Measurements from ENCODE around the gene NOVA2.

NOVA2 gene

DNA sequence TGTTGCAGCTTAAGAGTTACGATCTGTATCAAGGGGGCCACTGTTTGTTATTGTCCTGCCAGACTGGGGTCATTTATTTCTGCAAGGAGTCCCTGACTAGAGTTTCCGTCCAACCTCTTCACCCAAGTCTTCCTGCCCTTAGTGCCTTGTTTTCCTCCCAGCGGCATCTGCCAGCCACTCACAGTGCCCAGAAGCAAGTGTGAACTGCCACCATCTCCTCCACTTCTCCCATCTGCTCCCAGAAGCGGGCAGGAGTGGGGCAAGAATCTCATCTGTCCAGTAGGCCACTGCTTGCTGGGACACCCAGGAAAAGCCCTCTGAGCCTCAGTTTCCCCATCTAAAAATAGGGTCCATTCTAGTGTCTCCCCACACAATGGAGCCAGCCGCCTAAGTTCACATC, 4.0 kb downstream of the NOVA2 start:
- H3K27me3 ChIP-seq (ENCODE audit: control insufficient read depth, insufficient read depth, low read length): peaks cover 23% of the 10 kb centered on the region
- no peak overlapping the region for H3K9ac ChIP-seq (ENCODE audit: low read length)
- no peaks in the 10 kb centered on the region for H3K36me3 ChIP-seq (ENCODE audit: control insufficient read depth, insufficient read depth, low read length)
- H3K4me1 ChIP-seq (ENCODE audit: control insufficient read depth, insufficient read depth, low read length): no peaks in the 10 kb centered on the region
- H3K4me3 ChIP-seq (ENCODE audit: low read length): no peak overlapping the region
- H3K27ac ChIP-seq (ENCODE audit: low read depth, low read length): no peak overlapping the region

DNA sequence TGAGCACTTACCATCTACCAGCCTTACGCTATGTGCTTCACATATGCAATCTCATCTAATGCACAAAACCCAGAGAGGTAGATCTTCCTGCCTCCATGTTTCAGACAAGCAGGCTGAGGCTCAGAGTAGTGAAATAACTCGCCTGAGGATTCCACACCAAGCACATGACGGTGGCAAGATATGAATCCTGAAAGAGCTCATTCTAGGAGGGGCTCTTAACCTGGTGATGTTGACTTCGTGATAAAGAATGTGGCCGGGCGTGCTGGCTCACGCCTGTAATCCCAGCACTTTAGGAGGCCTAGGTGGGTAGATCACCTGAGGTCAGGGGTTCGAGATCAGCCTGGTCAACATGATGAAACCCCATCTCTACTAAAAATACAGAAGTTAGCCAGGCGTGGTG, 5.0 kb downstream of the NOVA2 start:
- Histone ChIP-seq H3K36me3 (ENCODE audit: control insufficient read depth, insufficient read depth, low read length) (no peaks in the 10 kb centered on the region), H3K4me1 (ENCODE audit: control insufficient read depth, insufficient read depth, low read length) (no peaks in the 10 kb centered on the region), H3K9ac (ENCODE audit: low read length) (no peak overlapping the region), H3K27me3 (ENCODE audit: control insufficient read depth, insufficient read depth, low read length) (peaks cover 17% of the 10 kb centered on the region), H3K27ac (ENCODE audit: low read depth, low read length) (no peak overlapping the region), H3K4me3 (ENCODE audit: low read length) (no peak overlapping the region)

- Histone ChIP-seq H3K27ac (ENCODE audit: low read depth, low read length) (no peak overlapping the region), H3K36me3 (ENCODE audit: control insufficient read depth, insufficient read depth, low read length) (no peaks in the 10 kb centered on the region), H3K9ac (ENCODE audit: low read length) (no peak overlapping the region), H3K4me1 (ENCODE audit: control insufficient read depth, insufficient read depth, low read length) (no peaks in the 10 kb centered on the region), H3K4me3 (ENCODE audit: low read length) (no peak overlapping the region), H3K27me3 (ENCODE audit: control insufficient read depth, insufficient read depth, low read length) (peaks cover 12% of the 10 kb centered on the region)
Measured at GRCh38 chr19:45967246-45967645, 6.4 kb downstream of the NOVA2 start.

- no peak overlapping the region for H3K27ac ChIP-seq (ENCODE audit: low read depth, low read length)
- no peaks in the 10 kb centered on the region for H3K27me3 ChIP-seq (ENCODE audit: control insufficient read depth, insufficient read depth, low read length)
Measured at GRCh38 chr19:45962021-45962420, 11.6 kb downstream of the NOVA2 start.

GRCh38 chr19:45960595-45961235, 12.9 kb downstream of the NOVA2 start:
- H3K27me3 ChIP-seq (ENCODE audit: control insufficient read depth, insufficient read depth, low read length): peaks cover 3% of the 10 kb centered on the region
- H3K9ac ChIP-seq (ENCODE audit: low read length): no peak overlapping the region
- no peak overlapping the region for H3K27ac ChIP-seq (ENCODE audit: low read depth, low read length)
- no peaks in the 10 kb centered on the region for H3K4me1 ChIP-seq (ENCODE audit: control insufficient read depth, insufficient read depth, low read length)
- H3K36me3 ChIP-seq (ENCODE audit: control insufficient read depth, insufficient read depth, low read length): no peaks in the 10 kb centered on the region
- H3K4me3 ChIP-seq (ENCODE audit: low read length): no peak overlapping the region

More at GRCh38 chr19:45962021-45962420, 11.6 kb downstream of the NOVA2 start:
- H3K4me3 ChIP-seq (ENCODE audit: low read length): no peak overlapping the region
- H3K36me3 ChIP-seq (ENCODE audit: control insufficient read depth, insufficient read depth, low read length): no peaks in the 10 kb centered on the region
- H3K4me1 ChIP-seq (ENCODE audit: control insufficient read depth, insufficient read depth, low read length): no peaks in the 10 kb centered on the region
- no peak overlapping the region for H3K9ac ChIP-seq (ENCODE audit: low read length)

DNA sequence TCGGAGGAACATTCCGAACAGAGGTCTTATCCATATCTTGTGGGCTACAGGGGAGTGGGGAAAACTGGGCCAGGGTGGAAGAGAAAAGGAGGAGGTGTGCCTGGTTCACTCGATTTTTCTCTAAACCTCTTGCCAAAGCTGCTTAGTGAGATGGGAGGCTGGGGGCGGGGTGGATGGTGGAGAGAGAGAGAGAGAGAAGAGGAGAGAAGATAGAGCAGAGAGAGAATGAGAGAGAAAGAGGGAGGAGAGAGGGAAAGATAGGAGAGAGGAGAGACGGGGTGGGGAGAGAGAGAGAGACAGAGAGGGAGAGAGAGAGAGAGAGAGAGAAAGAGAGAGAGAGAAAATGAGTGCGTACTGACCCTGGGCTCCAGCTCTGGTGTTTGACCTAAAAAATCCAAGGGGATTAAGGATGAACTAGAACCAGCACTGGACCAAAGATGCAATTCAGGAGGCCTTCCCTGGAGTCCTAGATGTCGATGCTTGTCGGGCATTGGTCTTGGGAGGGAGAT, 14.1 kb downstream of the NOVA2 start:
- Histone ChIP-seq H3K27me3 (ENCODE audit: control insufficient read depth, insufficient read depth, low read length) (peaks cover 3% of the 10 kb centered on the region), H3K36me3 (ENCODE audit: control insufficient read depth, insufficient read depth, low read length) (no peaks in the 10 kb centered on the region), H3K4me1 (ENCODE audit: control insufficient read depth, insufficient read depth, low read length) (no peaks in the 10 kb centered on the region), H3K27ac (ENCODE audit: low read depth, low read length) (no peak overlapping the region), H3K9ac (ENCODE audit: low read length) (no peak overlapping the region), H3K4me3 (ENCODE audit: low read length) (no peak overlapping the region)

- Histone ChIP-seq H3K27me3 (ENCODE audit: control insufficient read depth, insufficient read depth, low read length) (peaks cover 3% of the 10 kb centered on the region), H3K27ac (ENCODE audit: low read depth, low read length) (no peak overlapping the region), H3K4me1 (ENCODE audit: control insufficient read depth, insufficient read depth, low read length) (no peaks in the 10 kb centered on the region), H3K4me3 (ENCODE audit: low read length) (no peak overlapping the region), H3K9ac (ENCODE audit: low read length) (no peak overlapping the region), H3K36me3 (ENCODE audit: control insufficient read depth, insufficient read depth, low read length) (no peaks in the 10 kb centered on the region)
Measured at GRCh38 chr19:45958769-45959516, 14.7 kb downstream of the NOVA2 start.

DNA sequence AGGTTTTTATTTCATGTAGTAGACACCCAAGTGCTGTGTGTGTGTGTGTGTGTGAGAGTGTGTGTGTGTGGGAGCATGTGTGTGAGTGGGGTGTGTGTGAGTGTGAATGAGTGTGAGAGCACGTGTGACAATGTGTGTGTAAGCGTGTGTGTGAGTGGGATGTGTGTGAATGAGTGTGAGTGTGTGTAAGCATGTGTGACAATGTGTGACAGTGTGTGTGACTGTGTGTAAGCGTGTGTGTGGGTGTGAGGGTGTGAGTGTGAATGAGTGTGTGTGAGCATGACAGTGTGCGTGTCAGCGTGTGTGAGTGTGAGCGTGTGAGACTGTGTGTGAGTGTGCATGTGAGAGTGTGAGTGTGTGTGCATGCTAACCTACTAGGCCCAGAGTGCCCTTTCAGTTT, 15.3 kb downstream of the NOVA2 start:
- no peaks in the 10 kb centered on the region for H3K4me1 ChIP-seq (ENCODE audit: control insufficient read depth, insufficient read depth, low read length)
- no peak overlapping the region for H3K9ac ChIP-seq (ENCODE audit: low read length)
- H3K36me3 ChIP-seq (ENCODE audit: control insufficient read depth, insufficient read depth, low read length): no peaks in the 10 kb centered on the region
- no peak overlapping the region for H3K27ac ChIP-seq (ENCODE audit: low read depth, low read length)
- H3K27me3 ChIP-seq (ENCODE audit: control insufficient read depth, insufficient read depth, low read length): peaks cover 3% of the 10 kb centered on the region
- H3K4me3 ChIP-seq (ENCODE audit: low read length): no peak overlapping the region

- H3K27me3 ChIP-seq (ENCODE audit: control insufficient read depth, insufficient read depth, low read length): peaks cover 8% of the 10 kb centered on the region
- H3K4me1 ChIP-seq (ENCODE audit: control insufficient read depth, insufficient read depth, low read length): no peaks in the 10 kb centered on the region
- no peak overlapping the region for H3K9ac ChIP-seq (ENCODE audit: low read length)
- H3K27ac ChIP-seq (ENCODE audit: low read depth, low read length): no peak overlapping the region
- H3K36me3 ChIP-seq (ENCODE audit: control insufficient read depth, insufficient read depth, low read length): no peaks in the 10 kb centered on the region
- no peak overlapping the region for H3K4me3 ChIP-seq (ENCODE audit: low read length)
Measured at GRCh38 chr19:45955905-45956608, 17.6 kb downstream of the NOVA2 start.

GRCh38 chr19:45954156-45954555, 19.5 kb downstream of the NOVA2 start:
- H3K36me3 ChIP-seq (ENCODE audit: control insufficient read depth, insufficient read depth, low read length): no peaks in the 10 kb centered on the region
- H3K27me3 ChIP-seq (ENCODE audit: control insufficient read depth, insufficient read depth, low read length): peaks cover 8% of the 10 kb centered on the region
- no peaks in the 10 kb centered on the region for H3K4me1 ChIP-seq (ENCODE audit: control insufficient read depth, insufficient read depth, low read length)
- H3K9ac ChIP-seq (ENCODE audit: low read length): no peak overlapping the region
- H3K27ac ChIP-seq (ENCODE audit: low read depth, low read length): no peak overlapping the region
- no peak overlapping the region for H3K4me3 ChIP-seq (ENCODE audit: low read length)

DNA sequence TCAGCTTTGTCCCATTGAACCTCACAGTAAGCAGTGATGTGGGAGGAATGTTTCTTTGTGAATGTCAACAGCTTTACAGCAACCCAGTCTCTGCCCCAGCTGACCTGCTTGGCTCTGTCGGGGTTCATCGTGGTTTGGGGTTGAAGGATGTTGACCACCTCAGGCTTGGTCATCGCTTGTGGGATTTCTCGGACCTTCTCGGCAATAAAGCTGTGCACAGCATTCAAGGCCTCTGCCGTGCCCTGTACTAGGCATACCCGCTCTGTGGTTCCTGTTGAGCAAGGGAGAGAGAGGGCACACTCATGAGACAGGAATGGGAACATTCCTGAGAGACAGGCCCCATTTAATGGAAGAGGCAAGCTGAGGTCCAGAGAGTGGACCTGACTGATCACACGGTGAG, 20.0 kb downstream of the NOVA2 start:
- Histone ChIP-seq H3K4me1 (ENCODE audit: control insufficient read depth, insufficient read depth, low read length) (no peaks in the 10 kb centered on the region), H3K27ac (ENCODE audit: low read depth, low read length) (no peak overlapping the region), H3K9ac (ENCODE audit: low read length) (no peak overlapping the region), H3K4me3 (ENCODE audit: low read length) (no peak overlapping the region), H3K36me3 (ENCODE audit: control insufficient read depth, insufficient read depth, low read length) (no peaks in the 10 kb centered on the region), H3K27me3 (ENCODE audit: control insufficient read depth, insufficient read depth, low read length) (peaks cover 8% of the 10 kb centered on the region)

DNA sequence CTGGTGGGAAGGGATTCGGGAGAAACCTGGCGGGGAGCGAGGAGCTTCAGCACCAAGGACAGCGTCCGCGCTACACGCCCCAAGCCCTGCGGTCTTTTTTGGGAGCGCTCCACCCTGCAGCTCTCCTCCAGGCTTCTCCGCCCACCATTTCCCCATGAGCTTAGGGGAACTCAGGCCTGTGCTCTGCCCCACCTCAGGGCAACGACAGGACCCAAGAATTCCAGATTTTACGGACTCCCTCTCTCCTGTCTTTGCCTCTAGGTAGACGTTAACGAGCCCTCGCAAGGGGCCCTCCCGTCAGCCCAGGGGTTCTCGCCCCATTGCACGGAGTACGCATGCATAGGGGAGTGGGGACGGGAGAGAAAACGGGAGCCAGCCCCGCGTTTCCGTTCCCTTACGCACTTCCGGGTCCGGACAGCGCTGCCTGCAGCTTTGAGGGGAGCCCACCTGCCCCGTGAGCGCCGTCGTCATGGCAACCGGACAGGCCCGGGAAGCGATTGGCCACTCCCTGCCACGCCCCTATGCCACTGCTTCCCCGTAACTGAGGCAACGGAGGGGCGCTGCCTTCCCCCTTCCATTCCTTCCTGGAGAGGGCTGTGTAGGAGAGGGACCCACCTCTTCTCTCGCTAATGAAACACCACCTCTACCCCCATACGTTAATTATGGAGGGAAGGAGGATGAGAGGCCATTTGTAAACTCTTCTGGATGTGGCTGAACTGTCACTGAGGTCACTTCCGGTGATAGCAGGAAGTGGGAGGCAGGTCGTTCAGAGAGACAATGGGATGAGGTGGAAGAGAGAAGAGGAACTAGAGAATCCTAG, 20.8 kb downstream of the NOVA2 start:
- Histone ChIP-seq H3K4me3 (ENCODE audit: low read length) (peak overlapping the region; percentile 39), H3K9ac (ENCODE audit: low read length) (no peak overlapping the region), H3K27ac (ENCODE audit: low read depth, low read length) (no peak overlapping the region), H3K36me3 (ENCODE audit: control insufficient read depth, insufficient read depth, low read length) (no peaks in the 10 kb centered on the region), H3K27me3 (ENCODE audit: control insufficient read depth, insufficient read depth, low read length) (peaks cover 8% of the 10 kb centered on the region), H3K4me1 (ENCODE audit: control insufficient read depth, insufficient read depth, low read length) (no peaks in the 10 kb centered on the region)
